Esophagus squamous epithelium (tissue), 4 donors: ENCODE results near the gene PRPF4.

ENCODE experiments used
- CTCF ChIP-seq, 6 experiments: fragments of 450-650 bp in 4 of 6; fragments of 200-600 bp in 2 of 6; sonication (generic) in 2 of 6; IDR thresholded peaks; one replicate each; pipeline ENCODE4 v1.5.1; 2016 to 2019; ENCODE audit warnings: antibody characterized with exemption in 6 of 6, mild to moderate bottlenecking in 4 of 6, moderate library complexity in 4 of 6
- POLR2A ChIP-seq, 4 donors: fragments of 450-650 bp; IDR thresholded peaks; one replicate each; pipeline ENCODE4 v1.6.1; 2017; ENCODE audit warnings: antibody characterized with exemption in 4 of 4, mild to moderate bottlenecking in 4 of 4, moderate library complexity in 3 of 4

GRCh38 chr9:113293285-113293878, 17.9 kb downstream of the PRPF4 start:
- no peak for TF ChIP-seq CTCF (IDR thresholded peaks at IDR 0.05)
- TF ChIP-seq POLR2A (IDR thresholded peaks at IDR 0.05): no peak
